HG03342 (cell line): Measurements from ENCODE around the gene CRPPA.
"Not testable (repeated sequence)": the region's sequence is repeated elsewhere in the genome, so short reads cannot be mapped to it uniquely, and the experiment has no call there.

ENCODE experiments used
- ATAC-seq: cut with Tn5 transposase; IDR thresholded peaks from one replicate; pipeline ENCODE4 v1.9.1; 2021; ENCODE audit warnings: mild to moderate bottlenecking, moderate library complexity; ENCODE audit not compliant: unreplicated experiment

The CRPPA gene

DNA sequence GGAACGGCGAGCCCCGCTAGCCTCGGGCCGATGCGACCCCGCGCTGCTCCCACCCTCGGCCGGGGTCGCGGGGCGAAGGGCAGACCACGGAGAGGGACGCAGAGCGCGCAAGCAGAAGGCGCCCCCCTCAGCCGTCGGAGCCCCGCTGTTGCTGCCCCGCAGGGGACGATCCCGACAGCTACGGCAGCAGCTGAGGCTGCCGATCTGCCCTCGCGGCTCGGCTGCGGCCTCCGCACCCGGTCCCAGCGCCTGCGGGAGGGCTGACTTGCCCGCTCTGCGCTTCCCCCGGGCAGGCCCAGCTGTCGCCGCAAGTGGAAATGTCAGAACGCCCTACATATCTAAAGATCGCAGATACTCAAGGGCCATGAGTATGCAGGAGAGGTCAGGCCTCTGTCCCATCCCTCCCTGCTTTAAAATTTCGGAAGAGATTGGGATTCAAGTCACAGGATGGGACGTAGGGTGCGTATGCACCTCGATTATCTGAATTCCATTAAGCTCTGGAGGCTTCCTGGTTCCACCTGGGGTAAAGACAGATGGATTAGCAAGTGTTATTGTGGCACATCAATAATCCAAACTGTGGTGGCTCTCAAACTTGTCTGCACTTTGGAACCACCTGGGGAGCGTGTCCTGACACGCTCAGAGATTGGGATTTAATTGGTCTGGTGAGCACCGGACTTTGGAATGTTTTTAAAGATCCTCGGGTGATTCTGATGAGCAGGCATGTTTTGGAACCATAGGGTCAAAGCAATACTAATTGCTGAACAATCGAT lies at the start of gene CRPPA:
Gene CRPPA, minus strand, starts transcription at position 206 of the 770 bp plus-strand sequence. CDS start 216 bp downstream, outside the sequence.
- ATAC-seq = peak; percentile 15

DNA sequence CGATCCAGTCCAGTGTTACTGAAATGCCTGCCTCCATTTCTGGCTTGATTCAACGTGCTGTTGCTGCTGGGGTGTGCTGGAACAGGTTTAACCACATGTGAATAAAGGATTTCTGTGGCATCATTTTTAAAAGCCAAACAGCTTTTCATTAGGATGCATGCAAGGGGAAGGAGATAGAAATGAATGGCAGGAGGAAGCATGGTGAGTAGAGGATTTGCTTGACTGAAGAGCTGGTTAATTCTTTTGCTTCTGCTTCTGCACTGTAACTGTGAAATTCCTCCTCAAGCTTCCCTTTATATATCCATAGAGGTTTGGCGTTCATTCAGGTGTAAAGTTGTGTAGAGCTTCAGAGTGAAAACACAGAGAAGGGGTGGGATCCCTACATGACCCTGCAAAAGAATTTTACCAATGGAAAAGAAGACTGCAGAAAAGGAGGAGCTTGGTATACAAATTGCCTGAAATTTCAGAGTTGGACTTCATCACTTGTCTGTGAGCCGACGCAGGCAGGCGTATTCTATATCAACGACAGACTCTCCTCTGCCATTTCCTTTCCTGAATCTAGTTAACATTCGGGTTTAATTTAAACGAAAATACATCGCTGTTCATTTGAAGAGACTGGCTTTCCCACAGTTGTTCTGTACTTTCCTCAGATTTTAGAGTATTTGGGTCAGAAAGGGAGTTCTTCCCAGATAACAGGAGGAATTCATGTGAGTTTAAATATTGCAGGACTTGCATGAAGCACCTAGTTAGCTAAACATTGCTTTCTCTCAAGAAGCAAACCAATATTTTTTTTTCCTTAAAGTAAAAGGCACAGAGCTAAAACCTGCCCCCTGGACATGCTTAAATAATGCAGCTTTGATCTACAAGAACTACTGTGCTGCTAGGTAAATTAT lies 44.4 kb upstream of the CRPPA start, which contains the start of gene SOSTDC1:
Gene SOSTDC1, minus strand, starts transcription at position 270 of the 893 bp plus-strand sequence. Its CDS starts 70 bp downstream, at position 200.
- ATAC-seq = no peak

DNA sequence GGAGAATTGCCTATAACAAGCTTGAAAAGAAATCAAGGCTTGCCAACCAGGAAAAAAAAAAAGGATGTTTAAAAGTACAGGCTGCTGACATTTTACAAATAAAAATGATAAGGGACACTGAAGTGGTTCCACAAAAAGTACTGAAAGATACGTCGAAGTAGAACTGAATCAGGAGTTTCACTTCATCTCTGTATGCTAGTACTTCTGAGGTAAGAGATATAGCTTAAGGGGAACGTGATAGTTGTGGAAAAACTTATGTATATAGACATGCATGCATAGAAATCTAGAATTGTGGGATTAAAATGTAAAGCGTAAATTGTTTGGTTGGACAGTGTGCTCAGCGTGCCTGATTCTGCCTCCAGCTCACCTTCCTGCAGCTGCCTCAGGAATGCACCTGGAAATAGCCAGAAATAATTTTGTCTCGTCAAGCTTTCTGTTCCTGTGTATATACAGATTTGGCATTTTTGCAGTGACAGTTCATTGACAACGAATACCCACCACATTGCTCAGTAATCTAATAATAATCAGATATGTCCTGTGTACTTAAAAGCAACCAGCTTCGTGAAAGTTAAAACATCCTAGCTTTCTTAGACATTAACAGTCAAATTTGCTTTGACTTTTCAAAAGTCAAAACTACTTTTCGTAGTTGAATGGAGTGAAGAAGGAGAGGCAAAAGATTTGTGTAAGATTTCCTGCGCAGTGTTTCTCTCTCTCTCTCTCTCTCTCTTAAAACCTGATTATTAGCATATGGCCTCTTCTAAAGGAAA lies 42.8 kb upstream of the CRPPA start:
- no peak for ATAC-seq

DNA sequence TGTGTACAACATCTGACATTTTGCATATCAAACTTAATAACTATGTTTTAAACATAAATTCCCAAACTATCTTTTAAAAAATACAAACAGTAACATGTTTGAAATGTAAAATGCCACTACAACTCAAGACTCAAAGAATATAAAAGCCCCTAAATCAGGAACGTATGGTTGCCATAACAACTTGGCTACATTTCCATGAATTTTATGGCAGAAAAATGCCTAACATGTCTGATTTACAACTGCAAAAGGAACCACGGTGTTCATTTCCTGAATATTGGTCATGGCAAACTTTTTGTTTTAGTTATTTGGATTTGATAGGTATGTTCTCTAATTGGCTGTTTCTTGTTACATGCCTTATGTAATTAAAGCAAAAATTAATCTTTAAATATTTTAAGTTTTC lies 42.2 kb upstream of the CRPPA start:
- ATAC-seq = no peak

DNA sequence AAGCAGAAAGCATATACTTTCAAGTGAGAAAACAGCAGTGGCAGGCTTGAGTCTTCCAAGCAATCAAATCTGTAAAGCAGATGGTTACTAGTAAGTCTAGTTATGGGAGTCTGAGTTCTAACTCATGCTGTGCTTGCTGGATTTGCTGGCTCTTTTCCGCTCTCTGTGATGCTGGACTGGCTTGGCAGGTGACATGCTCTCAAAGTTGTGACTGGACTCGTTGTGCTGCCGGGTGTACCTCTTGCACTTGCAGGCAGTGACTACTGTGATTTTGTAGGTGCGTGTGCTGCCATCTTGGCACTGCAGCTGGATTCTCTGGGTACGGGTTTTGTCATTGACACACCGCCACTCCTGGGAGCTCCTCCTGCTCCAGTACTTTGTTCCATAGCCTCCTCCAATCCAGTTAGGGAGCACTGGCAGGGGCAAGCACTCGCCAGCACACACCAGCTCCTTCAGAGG lies 41.1 kb upstream of the CRPPA start:
- ATAC-seq = no peak

DNA sequence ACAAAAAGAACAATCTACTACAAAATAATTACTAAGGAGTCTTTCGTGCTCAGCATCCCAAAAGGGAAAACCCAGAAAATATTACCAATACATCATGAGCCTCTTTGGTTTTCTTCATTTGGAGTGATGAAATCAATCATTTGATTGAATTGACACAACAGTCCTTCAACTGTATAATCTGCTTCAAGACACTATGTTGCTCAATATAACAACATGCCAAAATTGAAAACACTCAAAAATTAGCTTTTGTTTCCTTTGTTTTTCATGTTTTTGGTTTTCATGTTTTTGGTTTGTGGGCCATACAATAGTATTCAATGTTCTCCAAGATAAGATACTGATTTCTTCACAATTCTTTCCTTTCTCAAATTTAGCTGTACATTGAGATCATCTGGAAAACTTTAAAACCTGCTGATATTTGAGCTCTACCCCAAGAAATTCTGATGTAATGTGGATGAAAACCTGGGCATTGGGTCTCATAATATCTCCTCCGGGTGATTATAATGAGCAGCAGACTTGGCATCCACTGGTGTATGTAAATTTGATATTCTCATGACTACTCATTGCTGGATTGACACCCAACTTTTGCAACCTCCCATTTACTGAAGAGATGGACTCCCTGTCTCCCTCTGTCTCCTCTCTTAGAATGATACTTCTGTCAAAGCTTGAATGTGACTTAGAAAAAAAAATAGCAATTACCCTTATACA lies 39.6 kb upstream of the CRPPA start:
- no peak for ATAC-seq

DNA sequence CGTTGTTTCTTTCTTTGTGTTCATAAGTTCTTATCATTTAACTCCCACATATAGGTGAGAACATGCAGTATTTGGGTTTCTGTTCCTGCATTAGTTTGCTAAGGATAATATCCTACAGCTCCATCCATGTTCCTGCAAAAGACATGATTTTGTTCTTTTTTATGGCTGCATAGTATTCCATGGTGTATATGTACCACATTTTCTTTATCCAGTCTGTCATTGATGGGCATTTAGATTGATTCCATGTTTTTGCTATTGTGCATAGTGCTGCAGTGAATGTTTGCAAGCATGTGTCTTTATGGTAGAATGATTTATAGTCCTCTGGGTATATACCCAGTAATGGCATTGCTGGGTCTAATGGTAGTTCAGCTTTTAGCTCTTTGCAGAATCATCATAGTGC lies 35.0 kb upstream of the CRPPA start:
- not testable (repeated sequence) for ATAC-seq

DNA sequence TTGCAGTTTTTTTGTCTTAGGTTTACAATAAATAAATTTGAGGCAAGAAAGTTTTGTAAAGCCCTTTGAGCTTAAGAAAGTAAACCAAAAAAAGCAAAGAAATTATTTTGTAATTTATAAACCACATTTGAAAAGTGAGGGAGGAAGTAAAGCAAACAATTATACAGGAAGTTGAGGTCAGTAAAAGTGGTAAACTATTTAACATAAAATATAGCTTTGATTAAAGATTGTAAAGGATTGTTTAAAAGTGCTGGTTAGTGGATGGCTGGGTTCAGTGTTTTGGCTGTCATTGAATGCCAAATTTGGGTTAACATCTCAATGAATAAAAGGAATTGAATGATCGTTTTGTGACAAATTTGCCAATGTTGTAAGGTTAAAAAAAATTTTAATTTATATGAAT lies 34.3 kb upstream of the CRPPA start:
- ATAC-seq = no peak

DNA sequence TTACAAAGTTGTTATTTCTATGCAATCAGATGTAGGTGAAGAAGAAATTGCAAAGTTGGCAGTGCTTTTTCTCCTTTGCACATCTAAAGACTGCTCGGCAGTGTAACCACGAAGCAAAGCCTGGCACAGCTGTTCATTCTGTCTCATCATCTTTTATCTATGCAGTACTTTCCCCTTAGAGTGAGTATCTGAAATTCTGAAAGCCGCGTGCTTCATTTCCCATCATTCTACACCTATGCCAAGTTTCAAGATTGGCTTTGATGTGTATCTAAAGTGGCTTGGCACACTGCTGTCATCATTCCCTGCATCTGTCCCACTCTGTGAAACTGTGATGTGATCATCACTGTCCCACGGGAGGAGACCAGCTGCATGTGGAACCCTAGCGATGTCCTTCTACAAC lies 29.0 kb upstream of the CRPPA start:
- no peak for ATAC-seq

DNA sequence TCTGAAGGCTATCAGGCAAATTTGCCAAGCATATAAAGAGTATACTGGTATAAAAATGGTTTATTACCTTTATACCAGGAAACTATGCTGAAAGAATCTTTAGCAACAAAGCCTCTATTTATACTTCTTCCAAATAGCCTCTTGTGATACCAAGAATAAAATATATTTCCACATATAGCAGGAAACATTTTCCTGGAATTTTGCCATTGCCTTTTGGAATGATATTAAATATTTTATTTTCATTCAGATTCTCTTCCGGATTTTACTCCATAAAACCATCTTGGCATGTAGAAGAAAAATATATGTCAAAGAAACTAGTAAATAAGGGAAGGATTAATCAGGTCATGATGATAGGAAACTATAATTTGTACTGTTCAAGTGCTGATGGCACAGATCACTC lies 26.5 kb upstream of the CRPPA start:
- no peak for ATAC-seq

DNA sequence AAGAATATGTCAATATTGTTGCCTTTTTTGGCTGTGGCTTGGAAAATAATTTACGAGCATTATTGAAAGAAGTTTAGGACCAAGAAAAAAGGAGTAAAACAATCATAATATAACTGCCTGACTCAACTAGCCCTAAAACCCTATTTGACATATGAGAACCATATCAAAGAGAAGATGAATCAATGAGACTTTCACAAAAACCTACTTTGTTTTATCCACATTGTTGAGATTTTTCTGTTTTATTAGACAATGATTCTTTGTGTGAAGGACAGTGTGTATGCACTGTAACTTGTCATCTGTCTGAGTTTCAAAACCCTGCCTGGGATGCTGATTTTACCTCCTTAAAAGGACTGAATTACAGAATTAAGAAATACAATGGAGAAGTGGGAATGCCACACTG lies 25.2 kb upstream of the CRPPA start:
- no peak for ATAC-seq

DNA sequence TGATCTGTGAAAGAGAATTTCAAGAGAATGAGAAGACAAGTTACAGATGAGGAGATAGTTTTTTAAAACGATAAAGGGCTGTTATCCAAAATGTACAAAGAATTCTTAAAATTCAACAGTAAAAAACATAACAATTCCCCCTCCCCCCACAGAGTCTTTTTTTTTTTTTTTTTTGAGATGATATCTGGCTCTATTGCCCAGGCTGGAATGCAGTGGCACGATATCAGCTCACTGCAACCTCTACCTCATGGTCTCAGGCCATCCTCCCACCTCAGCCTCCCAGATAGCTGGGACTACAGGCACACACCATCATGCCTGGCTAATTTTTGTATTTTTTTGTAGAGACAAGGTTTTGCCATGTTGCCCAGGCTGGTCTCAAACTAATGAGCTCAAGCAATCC lies 22.5 kb upstream of the CRPPA start:
- not testable (repeated sequence) for ATAC-seq

DNA sequence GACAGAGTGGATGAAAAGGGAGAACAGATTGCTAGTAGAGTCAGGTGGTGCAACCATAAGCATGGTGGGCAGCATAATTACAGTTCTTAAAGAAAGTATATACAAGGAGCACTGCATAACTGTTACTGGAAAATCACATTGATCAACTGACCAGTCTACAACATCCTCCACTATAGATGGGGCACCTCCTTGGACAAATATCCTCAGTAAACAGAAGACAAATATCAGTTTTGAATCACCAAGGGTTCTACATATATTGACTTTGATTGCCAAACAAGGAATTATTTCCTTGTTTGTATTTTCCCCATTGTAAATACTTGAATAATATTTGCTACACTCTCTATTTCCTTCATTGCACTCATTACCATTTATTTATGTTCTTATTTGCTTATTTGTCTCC lies 17.6 kb upstream of the CRPPA start:
- ATAC-seq = no peak

DNA sequence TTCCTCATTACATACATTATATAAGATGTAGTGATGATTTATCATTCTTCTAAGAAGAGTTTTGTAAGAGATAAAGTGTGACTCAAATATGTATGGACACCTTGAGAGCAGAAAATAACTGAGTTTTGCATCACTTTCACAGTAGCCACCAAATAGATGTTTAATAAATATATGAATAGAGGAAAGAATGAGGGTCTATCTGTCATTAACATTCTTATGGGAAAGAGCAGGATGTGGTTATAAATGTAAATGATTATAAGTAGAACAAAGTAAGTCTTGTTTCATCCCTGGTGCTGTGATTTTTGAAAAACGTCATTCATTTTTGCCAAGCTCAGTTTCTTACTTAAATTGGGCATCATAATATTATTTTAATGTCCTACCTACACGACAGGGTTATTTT lies 15.0 kb upstream of the CRPPA start:
- no peak for ATAC-seq

DNA sequence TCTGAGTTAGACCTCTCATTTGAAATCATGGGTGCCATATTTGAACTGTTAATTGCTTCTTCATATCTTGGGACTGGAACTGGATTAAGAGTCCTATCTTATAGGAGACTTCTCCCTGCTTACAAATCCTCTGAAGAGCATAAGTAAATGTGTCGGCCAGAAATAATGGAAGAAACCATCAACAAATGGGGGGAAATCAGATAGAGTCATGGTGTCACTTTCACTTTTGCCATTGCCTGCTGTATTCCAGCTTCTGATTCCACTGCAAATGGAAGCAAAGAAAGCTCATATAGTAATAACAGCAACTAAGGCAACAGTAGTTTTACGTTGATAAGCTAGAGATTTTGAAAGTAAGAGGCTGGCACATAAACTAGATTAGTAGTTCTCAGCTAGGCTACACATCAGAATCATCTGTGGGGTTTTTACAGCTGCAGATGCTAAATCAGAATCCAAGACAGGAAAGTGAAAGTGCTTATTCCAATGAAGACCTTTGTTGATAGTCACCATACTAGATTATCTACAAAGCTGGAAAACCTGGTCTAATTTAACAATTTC lies 12.3 kb upstream of the CRPPA start:
- ATAC-seq = no peak

DNA sequence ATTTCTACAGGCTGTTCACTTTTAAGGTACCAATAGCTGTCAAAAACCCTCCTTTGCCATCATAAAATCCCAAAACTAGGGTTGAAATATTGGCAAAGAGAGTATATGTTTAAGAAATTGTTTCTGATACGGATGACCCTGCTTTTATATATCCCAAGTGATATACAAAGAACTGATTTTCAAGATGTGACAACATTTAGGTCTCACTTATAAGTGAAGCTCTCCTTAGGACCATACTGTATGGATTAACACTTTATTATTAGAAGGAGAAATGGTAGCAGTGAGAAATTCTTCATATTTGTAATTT lies 11.0 kb upstream of the CRPPA start:
- no peak for ATAC-seq

DNA sequence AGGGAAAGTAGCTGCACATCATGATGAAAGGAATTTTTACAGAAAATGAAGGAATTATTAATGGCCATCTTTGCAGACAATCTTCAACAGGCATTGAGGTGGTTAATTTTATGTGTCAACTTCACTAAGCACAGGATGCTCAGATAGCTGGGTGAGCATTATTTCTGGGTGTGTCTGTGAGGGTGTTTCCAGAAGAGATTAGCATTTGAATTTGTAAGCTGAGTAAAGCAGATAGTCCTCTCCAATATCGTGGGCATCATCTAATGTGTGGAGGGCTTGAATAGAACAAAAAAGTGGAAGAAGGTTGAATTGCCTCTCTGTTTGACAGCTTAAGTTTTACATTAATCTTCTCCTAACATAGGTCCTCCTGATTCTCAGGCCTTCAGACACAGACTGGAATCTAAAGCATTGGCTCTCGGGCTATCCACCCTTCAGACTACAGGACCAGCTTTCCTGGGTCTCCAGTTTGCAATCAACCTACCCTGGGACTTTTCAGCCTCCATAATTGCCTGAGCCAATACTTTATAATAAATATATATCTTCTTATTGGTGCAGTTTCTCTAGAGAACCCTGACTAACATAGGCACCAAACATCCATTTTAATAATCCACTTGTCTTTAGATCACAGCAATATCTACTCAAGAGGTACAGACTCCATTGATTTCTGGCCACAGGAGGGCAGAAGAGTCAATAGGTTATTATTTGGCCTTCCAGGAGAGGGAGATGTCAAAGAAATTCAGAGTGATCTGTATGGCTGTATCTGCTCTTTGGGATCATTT lies 10.5 kb upstream of the CRPPA start:
- ATAC-seq = peak; percentile 80

DNA sequence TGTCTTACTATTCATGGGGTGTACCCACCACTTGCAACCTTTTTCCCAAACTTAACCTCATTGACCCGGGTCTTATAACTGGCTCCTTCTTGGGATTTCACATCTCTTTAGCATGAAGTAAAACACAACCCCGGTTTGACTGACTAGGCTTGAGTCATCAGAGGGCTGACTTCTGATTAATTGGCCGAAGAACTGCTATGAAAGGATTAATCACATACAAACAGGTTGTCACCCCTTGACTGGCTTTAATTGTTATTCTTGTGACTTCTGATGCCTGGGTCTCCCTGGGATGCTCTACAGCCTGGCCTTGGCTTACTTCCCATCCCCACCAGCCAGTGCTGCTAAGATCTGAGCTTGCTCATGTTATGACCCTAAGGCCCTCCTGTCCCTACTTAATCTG lies 8.8 kb upstream of the CRPPA start:
- ATAC-seq = no peak

DNA sequence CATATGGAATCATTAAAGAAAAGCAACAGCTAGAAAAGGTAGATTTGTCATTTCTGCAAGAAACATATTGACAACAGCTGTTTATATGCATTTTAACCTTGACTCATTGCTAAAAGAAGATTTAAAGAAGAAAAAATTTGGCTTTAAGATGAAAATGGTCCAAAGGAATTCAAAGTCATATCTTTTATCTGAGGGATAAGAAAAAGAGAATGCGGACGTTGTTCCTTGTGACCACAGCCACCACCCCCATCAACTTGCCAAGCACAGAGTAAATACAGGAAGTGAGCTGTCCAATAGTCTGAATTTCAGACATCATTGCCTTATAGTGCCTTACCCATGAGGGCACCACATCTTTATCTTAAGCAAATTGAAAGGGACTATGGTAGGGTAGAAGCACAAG lies 7.3 kb upstream of the CRPPA start:
- no peak for ATAC-seq

DNA sequence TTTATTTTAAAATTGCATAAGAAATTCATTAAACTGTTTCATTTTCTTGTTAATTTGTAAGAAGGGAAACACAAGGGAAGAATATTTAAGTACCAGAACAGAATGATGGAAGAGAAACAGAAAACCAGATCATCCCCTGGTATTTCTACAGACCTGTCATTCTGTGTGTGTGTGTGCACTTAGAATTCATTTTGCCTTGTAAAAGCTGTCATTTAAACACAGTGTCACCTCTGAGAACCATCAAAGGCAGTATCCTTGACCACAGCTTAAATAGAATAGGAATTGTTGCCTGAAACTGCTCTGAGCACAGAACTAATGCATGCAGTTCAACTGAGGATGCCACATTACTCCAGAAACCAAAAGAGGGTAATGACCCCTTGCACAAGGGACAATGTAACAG lies 6.8 kb upstream of the CRPPA start:
- no peak for ATAC-seq
